Activated naive CD4-positive, alpha-beta T cell treated with anti-CD3 and anti-CD28 coated beads, Interleukin-2, amount 50 U/mL, for 72 hours (primary cell): ENCODE measurements around the gene PTK6. TPM values are rescaled to one million over a fixed set of nuclear protein-coding genes. Genes with fewer than 3 reads are reported as not detected.
"Not testable (repeated sequence)": the region's sequence is repeated elsewhere in the genome, so short reads cannot be mapped to it uniquely, and the experiment has no call there.

Experiments used
- ATAC-seq, 2 donors: fragments of 150-1000 bp; cut with Tn5 transposase; 2 replicates each; pipeline ENCODE4 v1.10.0; 2021; ENCODE audit warnings: mild to moderate bottlenecking in 2 of 2, moderate library complexity in 2 of 2
- DNase-seq, 2 donors: peaks; one replicate each; pipeline ENCODE4 v3.0.0; 2021 to 2022; ENCODE audit warnings: low spot score in 2 of 2
- H3K27ac Mint-ChIP-seq, 2 donors: one replicate each; pipeline ENCODE4 v1.8.0; 2022; ENCODE audit warnings: mild to moderate bottlenecking in 2 of 2, mixed read lengths in 2 of 2
- H3K36me3 Mint-ChIP-seq, 2 donors: one replicate each; pipeline ENCODE4 v1.8.0; 2022; ENCODE audit warnings: mixed read lengths in 2 of 2
- H3K9me3 Mint-ChIP-seq, 2 donors: one replicate each; pipeline ENCODE4 v1.8.0; 2022; ENCODE audit warnings: mixed read lengths in 2 of 2
- total RNA-seq, 2 donors: library from RNA; stranded (reverse); gene quantifications; one replicate each; pipeline ENCODE4 v1.2.3, GENCODE V29; 2022

The PTK6 gene
- total RNA-seq, 2 donors from 2014 or later: 0.54 to 0.57 TPM

- Mint-ChIP-seq H3K9me3 (no peaks in the 10 kb centered on the region), H3K36me3 (peaks cover 0 to 5% of the 10 kb centered on the region in 2 donors), H3K27ac (no peak overlapping the region)
Observed at GRCh38 chr20:63562461-63563224, 25.5 kb upstream of the PTK6 start.

DNA sequence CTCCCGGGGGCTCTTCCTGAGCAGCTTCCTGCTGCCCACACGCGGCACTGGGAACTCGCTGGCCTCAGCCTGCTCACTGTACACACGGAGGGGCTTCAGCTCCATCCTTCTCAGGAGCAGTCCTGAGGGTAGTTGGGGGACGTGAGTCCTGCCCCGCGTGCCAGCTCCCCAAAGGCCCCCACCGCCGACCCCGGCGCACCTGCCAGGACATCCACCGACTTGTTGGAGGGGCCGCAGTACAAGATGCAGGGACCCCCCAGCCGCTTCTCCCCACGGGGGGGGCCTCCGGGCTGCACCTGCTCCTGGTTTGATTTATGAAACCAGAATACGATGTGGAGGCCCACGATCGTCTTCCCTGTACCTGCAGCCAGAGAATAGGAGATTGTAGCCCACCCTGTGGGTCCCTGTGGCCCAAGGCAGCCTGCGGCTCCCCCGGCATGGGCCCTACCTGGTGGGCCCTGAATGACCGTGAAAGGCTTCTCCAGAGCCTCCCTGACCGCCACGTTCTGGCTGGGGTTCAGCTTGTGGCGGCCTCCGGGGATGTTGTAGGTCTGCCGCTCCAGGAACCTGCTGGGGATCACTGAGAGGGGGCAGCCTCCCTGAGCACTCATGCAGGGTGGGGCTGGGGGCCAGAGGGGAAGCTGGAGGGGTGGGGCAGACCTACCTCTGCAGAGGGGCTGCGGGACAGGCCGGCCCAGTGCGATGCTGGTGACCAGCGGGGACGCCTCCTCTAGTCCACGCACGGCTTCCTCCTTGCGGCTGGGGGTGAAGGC lies 24.6 kb upstream of the PTK6 start:
- H3K9me3 Mint-ChIP-seq: no peaks in the 10 kb centered on the region
- H3K36me3 Mint-ChIP-seq: peaks cover 0 to 5% of the 10 kb centered on the region in 2 donors
- no peak for ATAC-seq

More at GRCh38 chr20:63562461-63563224, 25.5 kb upstream of the PTK6 start:
- no peak for DNase-seq
- no peak for ATAC-seq

DNA sequence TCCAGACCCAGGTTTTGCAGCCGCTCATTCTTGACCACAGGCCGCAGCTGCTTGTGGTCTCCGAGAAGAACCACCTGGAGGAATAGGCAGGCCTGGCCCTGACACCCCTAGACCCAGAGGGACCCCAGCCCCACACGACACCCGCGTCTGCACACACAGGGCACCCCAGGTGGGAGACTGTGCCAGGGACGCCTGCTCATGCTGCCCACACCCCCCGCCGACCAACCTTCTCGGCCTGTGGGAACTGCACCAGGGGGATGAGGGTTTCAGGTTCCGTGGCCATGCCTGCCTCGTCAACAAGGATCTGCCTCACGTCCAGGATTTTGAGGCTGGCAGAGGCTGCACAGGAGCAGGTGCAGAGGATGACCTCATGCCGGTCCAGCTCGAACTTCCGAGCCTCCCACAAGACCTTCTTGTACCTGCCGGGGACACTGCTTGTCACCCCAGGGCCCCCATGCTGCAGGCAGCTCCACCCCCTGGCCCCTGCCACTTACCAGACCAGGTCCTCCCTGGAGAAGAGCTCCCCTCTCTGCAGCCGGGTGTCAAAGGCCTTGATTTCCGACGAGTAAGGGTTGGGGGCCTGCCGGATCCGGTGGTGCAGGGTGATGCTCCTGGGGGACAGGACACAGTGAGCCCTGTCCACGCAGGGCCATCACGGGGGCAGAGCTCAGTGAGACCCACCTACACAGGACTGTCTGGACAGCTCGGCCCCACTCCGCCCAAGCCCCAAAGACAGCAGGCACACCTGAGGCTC lies 23.9 kb upstream of the PTK6 start:
- Mint-ChIP-seq H3K36me3 (peaks cover 0 to 5% of the 10 kb centered on the region in 2 donors), H3K9me3 (no peaks in the 10 kb centered on the region), H3K27ac (no peak overlapping the region)
- ATAC-seq (no peak), DNase-seq (no peak)

More for the DNA sequence above, 24.6 kb upstream of the PTK6 start:
- DNase-seq: no peak
- no peak overlapping the region for H3K27ac Mint-ChIP-seq

GRCh38 chr20:63560333-63560805 lies 23.2 kb upstream of the PTK6 start:
- H3K27ac Mint-ChIP-seq: no peak overlapping the region
- peaks cover 0 to 5% of the 10 kb centered on the region in 2 donors for H3K36me3 Mint-ChIP-seq
- ATAC-seq (peak; percentile 33 to 60), DNase-seq (no peak)
- no peaks in the 10 kb centered on the region for H3K9me3 Mint-ChIP-seq

DNA sequence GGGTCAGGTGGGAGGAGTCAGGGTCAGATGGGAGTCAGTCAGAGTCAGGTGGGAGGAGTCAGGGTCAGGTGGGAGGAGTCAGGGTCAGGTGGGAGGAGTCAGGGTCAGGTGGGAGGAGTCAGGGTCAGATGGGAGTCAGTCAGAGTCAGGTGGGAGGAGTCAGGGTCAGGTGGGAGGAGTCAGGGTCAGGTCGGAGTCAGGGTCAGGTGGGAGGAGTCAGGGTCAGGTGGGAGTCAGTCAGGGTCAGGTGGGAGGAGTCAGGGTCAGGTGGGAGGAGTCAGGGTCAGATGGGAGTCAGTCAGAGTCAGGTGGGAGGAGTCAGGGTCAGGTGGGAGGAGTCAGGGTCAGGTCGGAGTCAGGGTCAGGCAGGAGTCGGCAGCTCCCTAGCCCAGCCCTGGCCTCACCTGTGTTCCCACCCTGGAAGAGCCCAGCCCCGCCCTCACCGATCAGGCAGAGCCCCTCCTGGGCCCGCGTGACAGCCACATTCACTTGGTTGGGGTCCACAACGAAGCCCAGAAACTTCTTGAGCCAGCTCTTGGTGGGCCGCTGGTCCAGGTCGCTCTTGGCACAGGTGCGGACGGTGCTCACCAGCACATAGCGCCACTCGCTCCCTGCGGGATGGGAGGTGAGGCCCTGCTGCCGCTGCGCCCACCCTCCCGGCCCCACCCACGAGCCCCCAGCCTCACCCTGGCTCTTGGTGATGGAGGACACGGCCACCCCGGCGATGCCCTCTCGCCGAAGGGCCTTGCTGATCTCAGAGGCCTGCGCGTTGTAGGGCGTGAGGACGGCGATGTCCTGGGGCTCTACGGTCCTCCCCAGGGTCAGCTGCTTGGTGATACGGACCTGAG lies 22.5 kb upstream of the PTK6 start:
- not testable (repeated sequence) for H3K36me3 Mint-ChIP-seq, H3K9me3 Mint-ChIP-seq, H3K27ac Mint-ChIP-seq, DNase-seq
- peak in 1 of 2 donors; percentile 24 for ATAC-seq

- Mint-ChIP-seq H3K9me3 (no peaks in the 10 kb centered on the region), H3K27ac (no peak overlapping the region), H3K36me3 (peaks cover 0 to 5% of the 10 kb centered on the region in 2 donors)
- ATAC-seq (no peak), DNase-seq (no peak)
Observed at GRCh38 chr20:63558804-63559484, 21.8 kb upstream of the PTK6 start.

DNA sequence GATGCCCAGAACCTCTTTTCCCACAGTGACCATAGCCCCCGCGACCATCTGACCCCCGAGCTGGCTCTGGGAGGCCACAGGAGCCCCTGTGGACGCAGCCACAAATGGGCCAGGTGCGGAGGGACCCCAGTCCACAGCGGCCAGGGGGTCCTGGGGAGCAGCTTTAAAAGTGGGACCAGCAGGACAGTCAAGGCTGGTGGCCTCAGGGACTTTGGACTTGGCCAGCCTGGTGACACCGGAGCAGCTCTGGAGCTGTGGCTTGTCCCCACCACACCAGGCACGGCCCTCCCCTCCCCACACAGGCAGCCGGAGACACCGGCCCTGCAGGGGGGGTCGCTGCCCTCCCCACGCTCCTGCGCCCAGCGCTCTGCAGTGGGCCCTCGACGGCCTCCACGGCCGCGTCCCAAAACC lies 20.3 kb upstream of the PTK6 start:
- Mint-ChIP-seq H3K9me3 (no peaks in the 10 kb centered on the region), H3K27ac (no peak overlapping the region), H3K36me3 (peaks cover 0 to 5% of the 10 kb centered on the region in 2 donors)
- no peak for ATAC-seq
- DNase-seq: no peak

- ATAC-seq (no peak), DNase-seq (no peak)
- H3K9me3 Mint-ChIP-seq: no peaks in the 10 kb centered on the region
- H3K36me3 Mint-ChIP-seq: peaks cover 0 to 5% of the 10 kb centered on the region in 2 donors
- no peak overlapping the region for H3K27ac Mint-ChIP-seq
Observed at GRCh38 chr20:63556873-63557478, 19.8 kb upstream of the PTK6 start.

GRCh38 chr20:63555661-63556381 lies 18.6 kb upstream of the PTK6 start:
- Mint-ChIP-seq H3K27ac (no peak overlapping the region), H3K9me3 (no peaks in the 10 kb centered on the region), H3K36me3 (peaks cover 0 to 5% of the 10 kb centered on the region in 2 donors)
- no peak for DNase-seq
- no peak for ATAC-seq

DNA sequence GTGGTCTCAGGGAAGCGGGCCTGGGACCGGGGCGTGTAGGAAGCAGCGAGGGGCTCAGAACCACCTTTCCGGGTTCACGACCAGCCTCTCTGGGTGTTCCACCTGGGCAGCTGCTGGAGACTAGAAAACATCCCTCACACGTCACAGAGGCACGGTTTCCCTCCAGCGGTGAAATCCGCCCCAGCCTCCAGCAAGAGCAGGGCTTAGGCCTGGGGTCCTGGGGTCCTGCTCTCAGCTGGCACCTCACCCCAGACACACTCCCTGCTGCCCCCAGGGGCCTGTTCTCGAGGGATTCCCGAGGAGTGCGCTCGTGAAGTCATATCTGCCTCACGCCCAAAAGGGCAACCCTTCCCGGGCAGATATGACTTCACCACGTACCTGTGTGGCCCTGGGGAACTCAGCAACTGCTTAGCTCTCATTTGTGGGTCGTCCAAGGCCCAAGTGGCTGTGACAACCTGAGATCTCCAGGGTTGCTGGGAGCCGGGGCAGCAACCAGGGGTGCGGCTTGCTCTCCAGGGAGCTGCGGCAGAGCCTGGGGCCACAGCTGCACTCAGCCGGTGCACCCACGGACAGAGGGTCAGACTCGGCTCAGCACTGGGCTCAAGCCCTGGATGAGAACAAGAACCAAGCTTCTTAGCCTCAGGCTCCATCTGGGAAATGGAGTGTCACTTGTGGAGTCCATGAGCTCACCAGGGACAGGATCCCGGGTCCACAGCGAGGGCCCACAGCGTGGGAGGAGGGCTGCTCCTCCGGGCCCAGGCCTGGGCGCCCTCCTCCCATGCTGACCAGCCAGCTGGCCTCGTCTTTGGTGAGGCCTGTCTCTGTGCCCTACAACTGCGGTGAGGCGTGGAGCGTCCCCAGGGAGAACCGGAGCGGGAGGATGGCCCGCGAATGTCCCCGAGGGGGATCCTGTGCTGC lies 17.4 kb upstream of the PTK6 start:
- Mint-ChIP-seq H3K27ac (no peak overlapping the region), H3K9me3 (no peaks in the 10 kb centered on the region), H3K36me3 (no peaks in the 10 kb centered on the region)
- DNase-seq (no peak), ATAC-seq (no peak)

DNA sequence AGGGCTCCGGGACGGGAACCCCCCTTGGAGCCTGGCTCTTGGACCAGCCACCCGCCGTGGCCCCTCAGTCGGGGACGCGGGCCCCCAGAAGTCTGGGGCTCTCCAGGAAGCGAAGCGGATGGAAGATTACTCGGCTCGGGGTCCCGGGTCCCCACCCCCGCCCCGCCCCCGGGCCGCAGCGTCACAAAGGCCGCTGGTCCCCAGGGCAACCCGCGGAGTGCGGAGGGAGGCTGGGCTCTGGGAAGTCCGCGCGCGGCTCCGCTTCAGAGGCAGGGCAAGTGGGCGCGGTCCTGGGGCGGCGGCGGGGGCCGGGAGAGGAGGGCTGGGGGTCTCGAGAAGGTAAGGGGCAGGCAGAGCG lies 16.7 kb upstream of the PTK6 start, which contains the start of gene FNDC11:
TSS of gene FNDC11 (plus strand) at position 227 of the 358 bp plus-strand sequence. CDS start 1,505 bp downstream, outside the sequence.
- Mint-ChIP-seq H3K36me3 (no peaks in the 10 kb centered on the region), H3K9me3 (no peaks in the 10 kb centered on the region), H3K27ac (peak within 1 kb of the TSS in 1 of 2 donors; percentile 72)
- DNase-seq (no peak), ATAC-seq (peak; percentile 34 to 38)

- ATAC-seq (peak; percentile 43 to 78), DNase-seq (peak in 1 of 2 donors; percentile 83)
- Mint-ChIP-seq H3K36me3 (no peaks in the 10 kb centered on the region), H3K9me3 (no peaks in the 10 kb centered on the region), H3K27ac (peak overlapping the region in 1 of 2 donors; percentile 72)
Observed at GRCh38 chr20:63553251-63553932, 16.2 kb upstream of the PTK6 start.
